SK-N-DZ (cell line): ENCODE data around the gene LEMD1. TPM values are rescaled to one million over a fixed set of nuclear protein-coding genes. Genes with fewer than 3 reads are reported as not detected.

Experiments
- DNase-seq: peaks from one replicate; pipeline ENCODE4 v3.0.0-alpha.2; 2015; ENCODE audit warnings: low spot score
- polyA plus RNA-seq, 2 experiments: library from polyadenylated mRNA; depleted of rRNA; stranded (reverse); fragments of >200 nt; gene quantifications; 2 replicates each; pipeline ENCODE4 v1.2.3, GENCODE V29; 2014

Gene LEMD1
- polyA plus RNA-seq (2014; cell fraction: cytosol; rRNA removed) = not detected in 2 replicates
- polyA plus RNA-seq (2014; cell fraction: nucleus; rRNA removed) = not detected in 2 replicates

GRCh38 chr1:205421798-205422197 is at the start of gene LEMD1:
LEMD1 (minus strand) TSS chr1:205422056; CDS start chr1:205420536, 1,520 bp downstream.
- DNase-seq = no peak

- no peak for DNase-seq
These were observed 48.3 kb upstream of the LEMD1 start for GRCh38 chr1:205470131-205470530.

- no peak for DNase-seq
These were observed 44.9 kb upstream of the LEMD1 start for GRCh38 chr1:205466595-205467220.

- DNase-seq = no peak
These were observed 43.5 kb upstream of the LEMD1 start for GRCh38 chr1:205465392-205465791.

- no peak for DNase-seq
These were observed 37.1 kb upstream of the LEMD1 start for GRCh38 chr1:205458777-205459566.

- peak; percentile 24 for DNase-seq
These were observed 35.3 kb upstream of the LEMD1 start for GRCh38 chr1:205456868-205457745.

- no peak for DNase-seq
These were observed 34.6 kb upstream of the LEMD1 start for GRCh38 chr1:205456383-205456867.

GRCh38 chr1:205455581-205456382 is 33.9 kb upstream of the LEMD1 start, which contains the start of gene BLACAT1:
BLACAT1 (minus strand) TSS chr1:205456045.
- DNase-seq = no peak

- DNase-seq = no peak
These were observed 33.1 kb upstream of the LEMD1 start for GRCh38 chr1:205454903-205455335.

GRCh38 chr1:205453466-205453865 is 31.6 kb upstream of the LEMD1 start:
- DNase-seq = no peak

GRCh38 chr1:205452933-205453332 is 31.1 kb upstream of the LEMD1 start:
- no peak for DNase-seq

GRCh38 chr1:205452364-205452763 is 30.5 kb upstream of the LEMD1 start:
- DNase-seq = no peak

GRCh38 chr1:205451759-205452164 is 29.9 kb upstream of the LEMD1 start:
- DNase-seq = no peak

- DNase-seq = no peak
These were observed 29.3 kb upstream of the LEMD1 start for GRCh38 chr1:205451202-205451601.

GRCh38 chr1:205450448-205450847 is 28.6 kb upstream of the LEMD1 start:
- no peak for DNase-seq

GRCh38 chr1:205449750-205450443 is 28.0 kb upstream of the LEMD1 start:
- no peak for DNase-seq

- DNase-seq = no peak
These were observed 27.4 kb upstream of the LEMD1 start for GRCh38 chr1:205449254-205449749.

- no peak for DNase-seq
These were observed 26.8 kb upstream of the LEMD1 start for GRCh38 chr1:205448540-205449253.
